GM21447 (cell line): ENCODE data around the gene ZSWIM5.
"Not testable (repeated sequence)": the region's sequence is repeated elsewhere in the genome, so short reads cannot be mapped to it uniquely, and the experiment has no call there.

Source experiments
- ATAC-seq: cut with Tn5 transposase; IDR thresholded peaks from one replicate; pipeline ENCODE4 v1.9.1; 2021; ENCODE audit not compliant: unreplicated experiment

The ZSWIM5 gene

GRCh38 chr1:45205011-45205909, 1.1 kb downstream of the ZSWIM5 start:
- ATAC-seq = no peak

- no peak for ATAC-seq
These were observed 5.4 kb downstream of the ZSWIM5 start for GRCh38 chr1:45200906-45201500.

- ATAC-seq = no peak
These were observed 6.0 kb downstream of the ZSWIM5 start for GRCh38 chr1:45200435-45200834.

GRCh38 chr1:45198185-45198584, 8.2 kb downstream of the ZSWIM5 start:
- no peak for ATAC-seq

- no peak for ATAC-seq
These were observed 9.5 kb downstream of the ZSWIM5 start for GRCh38 chr1:45196863-45197262.

- ATAC-seq = no peak
These were observed 15.0 kb downstream of the ZSWIM5 start for GRCh38 chr1:45191418-45191783.

- ATAC-seq = no peak
These were observed 18.7 kb downstream of the ZSWIM5 start for GRCh38 chr1:45187725-45188124.

- not testable (repeated sequence) for ATAC-seq
These were observed 26.4 kb downstream of the ZSWIM5 start for GRCh38 chr1:45179918-45180519.

- no peak for ATAC-seq
These were observed 29.0 kb downstream of the ZSWIM5 start for GRCh38 chr1:45177452-45177851.

GRCh38 chr1:45172764-45173163, 33.6 kb downstream of the ZSWIM5 start:
- no peak for ATAC-seq

GRCh38 chr1:45172005-45172404, 34.4 kb downstream of the ZSWIM5 start:
- no peak for ATAC-seq

- ATAC-seq = no peak
These were observed 34.8 kb downstream of the ZSWIM5 start for GRCh38 chr1:45171575-45171974.

- ATAC-seq = no peak
These were observed 36.2 kb downstream of the ZSWIM5 start for GRCh38 chr1:45170151-45170742.

- not testable (repeated sequence) for ATAC-seq
These were observed 38.5 kb downstream of the ZSWIM5 start for GRCh38 chr1:45167947-45168346.

- ATAC-seq = not testable (repeated sequence)
These were observed 42.1 kb downstream of the ZSWIM5 start for GRCh38 chr1:45164307-45164706.

- not testable (repeated sequence) for ATAC-seq
These were observed 43.3 kb downstream of the ZSWIM5 start for GRCh38 chr1:45163111-45163510.

- ATAC-seq = not testable (repeated sequence)
These were observed 44.1 kb downstream of the ZSWIM5 start for GRCh38 chr1:45162041-45163035.

- ATAC-seq = no peak
These were observed 50.4 kb downstream of the ZSWIM5 start for GRCh38 chr1:45155957-45156356.

GRCh38 chr1:45155423-45155822, 51.0 kb downstream of the ZSWIM5 start:
- no peak for ATAC-seq

GRCh38 chr1:45152126-45152525, 54.3 kb downstream of the ZSWIM5 start:
- ATAC-seq = no peak
